ENCODE measurements around the gene FGFRL1.

Gene FGFRL1

DNA sequence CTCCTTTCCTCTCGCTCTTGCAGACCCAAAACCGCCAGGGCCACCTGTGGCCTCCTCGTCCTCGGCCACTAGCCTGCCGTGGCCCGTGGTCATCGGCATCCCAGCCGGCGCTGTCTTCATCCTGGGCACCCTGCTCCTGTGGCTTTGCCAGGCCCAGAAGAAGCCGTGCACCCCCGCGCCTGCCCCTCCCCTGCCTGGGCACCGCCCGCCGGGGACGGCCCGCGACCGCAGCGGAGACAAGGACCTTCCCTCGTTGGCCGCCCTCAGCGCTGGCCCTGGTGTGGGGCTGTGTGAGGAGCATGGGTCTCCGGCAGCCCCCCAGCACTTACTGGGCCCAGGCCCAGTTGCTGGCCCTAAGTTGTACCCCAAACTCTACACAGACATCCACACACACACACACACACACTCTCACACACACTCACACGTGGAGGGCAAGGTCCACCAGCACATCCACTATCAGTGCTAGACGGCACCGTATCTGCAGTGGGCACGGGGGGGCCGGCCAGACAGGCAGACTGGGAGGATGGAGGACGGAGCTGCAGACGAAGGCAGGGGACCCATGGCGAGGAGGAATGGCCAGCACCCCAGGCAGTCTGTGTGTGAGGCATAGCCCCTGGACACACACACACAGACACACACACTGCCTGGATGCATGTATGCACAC, 13.6 kb downstream of the FGFRL1 start:
- DNase-seq, result no peak

- DNase-seq, result no peak
These were observed 14.7 kb downstream of the FGFRL1 start for GRCh38 chr4:1026115-1026514.

DNA sequence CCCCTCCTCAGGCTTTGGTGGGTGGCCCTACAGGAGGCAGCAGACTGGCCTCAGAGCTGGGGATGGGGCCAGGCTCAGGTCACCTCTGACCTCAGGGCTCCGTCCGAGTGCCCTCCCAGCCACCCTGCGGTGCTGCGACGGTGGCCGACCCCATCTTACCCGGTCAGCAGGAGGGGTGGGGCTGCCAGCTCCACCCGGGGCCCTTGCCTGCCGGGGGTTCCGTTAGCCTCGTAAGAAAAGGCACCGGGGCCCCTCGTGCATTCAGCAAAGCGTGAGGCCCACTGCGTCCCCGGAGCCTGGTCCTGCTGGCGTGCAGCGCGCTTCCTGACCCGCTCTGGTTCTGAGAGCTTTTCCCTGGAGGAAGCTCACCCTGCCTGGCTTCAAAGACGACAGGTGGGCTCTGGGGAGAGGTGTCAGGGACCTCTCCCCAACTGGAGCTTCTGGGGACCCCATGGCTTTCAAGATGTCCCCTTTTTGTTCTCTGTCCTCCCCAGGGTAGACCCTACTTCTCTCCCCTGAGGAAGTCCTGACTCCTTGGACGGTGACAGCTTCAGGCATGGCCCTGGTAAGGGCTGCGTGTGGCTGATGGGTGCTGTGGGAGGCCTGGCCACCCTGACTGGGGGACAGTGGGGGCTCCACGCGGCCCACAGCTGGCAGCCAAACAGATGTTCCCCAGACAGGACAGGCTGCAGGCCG, 15.9 kb downstream of the FGFRL1 start:
- no peak for DNase-seq

DNA sequence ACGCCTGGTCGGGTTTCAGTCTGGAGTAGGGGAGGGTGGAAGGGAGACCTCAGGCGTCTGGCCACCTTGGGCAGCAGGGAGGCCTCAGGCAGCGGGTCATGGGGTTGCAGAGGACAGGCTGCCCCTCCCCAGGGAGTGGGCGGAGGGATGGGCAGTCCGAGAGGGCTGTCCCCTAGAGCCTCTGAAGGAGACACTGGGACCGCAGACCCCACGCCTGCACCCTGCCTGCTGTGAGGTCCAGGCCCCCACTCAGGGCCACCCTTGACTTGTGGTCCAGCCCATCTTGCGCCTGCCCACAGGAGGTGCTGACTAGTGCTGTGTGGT, 16.5 kb downstream of the FGFRL1 start:
- no peak for DNase-seq

- no peak for DNase-seq
These were observed 17.3 kb downstream of the FGFRL1 start for GRCh38 chr4:1028574-1029220.

GRCh38 chr4:1029529-1029928, 18.1 kb downstream of the FGFRL1 start:
- DNase-seq, result no peak

GRCh38 chr4:1030031-1030430, 18.6 kb downstream of the FGFRL1 start:
- no peak for DNase-seq

DNA sequence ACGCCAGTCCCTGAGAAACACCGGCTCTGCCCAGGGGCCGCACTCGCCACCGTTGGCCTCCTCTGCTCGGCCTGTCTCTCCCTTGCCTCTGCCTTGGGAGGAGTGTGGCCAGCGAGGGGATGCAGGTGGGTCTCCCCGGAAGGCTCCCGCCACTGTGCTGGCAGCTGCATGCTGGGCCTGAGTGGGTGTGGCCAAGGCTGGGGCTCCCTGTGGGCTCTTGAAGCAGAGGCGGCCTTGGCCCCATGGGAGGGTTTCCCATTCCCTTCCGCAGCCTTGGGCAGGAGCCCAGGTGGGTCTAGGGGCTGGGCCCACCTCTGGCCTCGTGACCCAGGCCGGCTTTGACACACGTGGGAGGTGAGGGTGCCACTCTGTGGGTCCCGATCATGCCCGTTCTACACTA, 19.1 kb downstream of the FGFRL1 start:
- no peak for DNase-seq

- DNase-seq, result no peak
These were observed 19.9 kb downstream of the FGFRL1 start for GRCh38 chr4:1031346-1031745.

GRCh38 chr4:1031956-1032795, 20.8 kb downstream of the FGFRL1 start:
- DNase-seq, result no peak

DNA sequence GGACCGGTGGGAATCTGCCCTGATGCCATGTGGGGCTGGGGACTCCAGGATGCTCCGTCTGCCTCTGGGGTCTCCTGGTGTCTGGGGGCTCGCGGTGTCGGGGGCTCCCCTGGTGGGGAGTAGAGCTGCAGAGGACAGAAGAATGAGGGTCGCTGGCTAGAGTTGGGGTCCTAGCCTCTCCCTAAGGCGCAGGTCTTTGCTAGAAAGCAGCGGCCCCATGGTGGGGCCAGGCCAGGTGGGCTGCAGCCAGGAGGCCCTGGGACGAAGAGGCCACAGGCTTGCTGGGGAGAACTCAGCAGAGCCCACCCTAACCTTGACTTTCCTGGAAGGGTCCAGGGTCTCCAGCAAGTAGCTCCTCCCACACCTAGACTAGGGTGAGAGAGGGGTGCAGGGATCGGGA, 21.4 kb downstream of the FGFRL1 start:
- no peak for DNase-seq

DNA sequence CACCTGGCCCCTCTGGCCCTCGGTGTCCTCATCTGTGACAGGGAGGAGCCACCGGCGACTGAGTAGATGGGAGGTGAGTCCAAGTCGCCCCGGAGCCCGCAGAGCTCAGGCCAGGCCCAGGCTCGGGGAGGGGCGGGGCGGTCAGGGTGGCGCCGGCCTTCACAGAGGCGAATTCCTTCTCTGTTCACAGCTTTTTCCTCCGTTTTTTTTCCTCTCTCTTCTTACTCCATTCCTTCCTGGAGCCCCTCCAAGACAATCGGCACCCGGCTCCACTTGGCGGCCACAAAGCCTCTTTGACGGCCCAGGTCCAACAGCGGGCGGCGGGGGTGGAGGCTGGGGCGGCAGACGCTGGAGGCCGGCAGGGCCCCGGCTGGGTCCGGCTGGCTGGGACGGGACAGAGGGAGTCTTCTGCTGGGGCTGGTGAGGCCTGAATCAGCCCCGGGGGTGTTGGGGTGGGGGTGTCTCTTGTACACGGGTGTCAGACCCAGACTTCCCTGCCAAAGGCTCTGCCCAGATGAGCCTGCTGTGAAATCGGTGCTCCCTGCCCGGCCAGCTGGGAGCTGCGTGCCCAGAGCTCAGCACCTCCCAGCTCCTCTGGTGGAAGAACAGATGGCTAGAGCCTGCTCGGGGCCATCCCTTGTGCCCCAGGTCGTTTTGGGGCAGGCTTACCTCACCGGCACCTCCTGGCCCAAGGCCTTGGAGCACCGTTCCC, 22.6 kb downstream of the FGFRL1 start:
- no peak for DNase-seq

GRCh38 chr4:1035510-1035909, 24.1 kb downstream of the FGFRL1 start:
- no peak for DNase-seq

DNA sequence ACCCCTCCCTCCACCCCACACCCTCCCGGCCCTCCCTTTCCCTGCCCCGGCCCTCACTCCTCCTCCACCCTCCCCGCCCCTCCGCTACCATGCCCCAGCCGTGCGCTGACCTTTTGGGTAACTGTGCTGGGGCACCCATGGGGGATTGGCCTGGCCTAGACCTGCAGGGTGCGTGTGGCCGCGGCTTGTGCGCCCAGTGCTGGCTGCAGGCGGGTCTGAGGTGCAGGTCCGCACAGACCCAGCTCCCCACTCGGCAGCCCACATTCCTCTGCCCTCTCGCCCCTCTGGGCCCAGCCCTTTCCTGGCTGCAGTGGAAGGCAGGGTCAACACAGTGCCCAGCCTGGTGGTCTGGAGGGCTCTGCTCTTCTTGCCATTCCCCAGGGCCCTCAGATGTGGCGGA, 24.7 kb downstream of the FGFRL1 start:
- no peak for DNase-seq

GRCh38 chr4:1036976-1037810, 25.8 kb downstream of the FGFRL1 start:
- no peak for DNase-seq

DNA sequence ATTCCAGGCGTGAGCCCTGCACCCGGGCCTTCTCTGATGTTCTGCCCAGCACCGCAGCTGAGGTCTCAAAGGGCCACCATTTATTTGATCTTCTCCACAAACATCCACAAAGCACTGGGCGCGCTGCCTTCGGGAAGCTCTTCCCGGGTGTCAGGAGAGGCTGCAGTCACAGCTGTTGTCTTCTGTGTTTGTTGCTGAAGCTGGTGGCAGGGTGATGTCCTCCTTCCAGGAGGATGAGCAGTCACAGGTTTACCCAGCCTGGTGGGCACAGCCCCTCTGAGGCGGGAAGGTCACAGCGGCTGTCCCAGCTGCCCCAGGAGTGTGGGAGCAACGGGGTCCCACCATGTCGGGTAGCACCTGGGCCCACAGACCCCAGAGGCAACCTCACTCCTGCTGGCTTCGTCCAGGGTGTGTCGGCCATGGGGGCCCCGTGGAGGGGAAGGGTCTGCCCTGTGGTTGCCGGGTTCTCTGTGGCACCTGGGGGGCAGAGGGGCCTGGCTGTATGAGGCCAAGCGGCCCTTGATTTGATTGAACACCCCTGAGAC, 27.6 kb downstream of the FGFRL1 start:
- DNase-seq, result no peak

DNA sequence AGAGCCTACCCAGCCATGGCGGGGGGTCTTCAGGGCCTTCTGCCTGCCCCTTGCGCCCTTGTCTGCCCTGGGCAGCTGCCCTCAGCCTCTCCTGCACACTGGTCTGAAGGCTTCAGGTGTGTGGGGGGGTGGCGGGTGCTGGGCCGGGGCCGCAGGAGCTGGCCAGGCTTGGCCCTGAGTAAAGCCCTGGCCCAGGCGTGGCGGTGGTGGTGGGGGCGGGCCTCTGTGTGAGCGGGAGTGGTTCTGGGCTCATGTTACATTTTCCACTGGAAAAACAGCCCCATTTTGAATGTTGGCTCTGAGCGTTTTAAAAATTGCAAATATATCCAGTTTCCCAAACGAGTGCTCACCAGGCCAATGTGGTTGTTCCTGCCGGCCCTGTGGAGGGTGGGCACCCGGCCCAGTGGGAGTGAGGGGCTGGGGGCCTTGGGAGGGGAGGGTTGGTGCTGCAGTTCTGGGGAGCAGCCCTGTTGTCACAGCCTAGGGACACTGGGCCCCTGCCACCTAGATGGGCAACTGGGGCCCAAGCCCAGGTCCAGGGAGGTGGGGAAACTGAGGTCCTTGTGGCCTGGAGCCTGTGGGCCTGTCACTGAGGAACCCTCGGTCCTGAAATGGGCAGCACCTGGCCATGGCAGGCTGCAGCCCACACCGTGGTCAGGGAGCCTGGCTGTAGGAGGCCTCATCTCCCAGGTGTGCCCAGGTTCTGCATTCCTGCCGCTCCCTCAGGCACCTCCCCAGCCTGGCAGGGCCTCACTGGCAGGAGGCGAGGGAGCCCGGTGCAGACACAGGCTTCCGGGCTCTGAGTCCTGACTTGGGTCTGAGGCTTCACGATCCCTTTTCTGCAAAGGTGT, 28.3 kb downstream of the FGFRL1 start:
- no peak for DNase-seq

DNA sequence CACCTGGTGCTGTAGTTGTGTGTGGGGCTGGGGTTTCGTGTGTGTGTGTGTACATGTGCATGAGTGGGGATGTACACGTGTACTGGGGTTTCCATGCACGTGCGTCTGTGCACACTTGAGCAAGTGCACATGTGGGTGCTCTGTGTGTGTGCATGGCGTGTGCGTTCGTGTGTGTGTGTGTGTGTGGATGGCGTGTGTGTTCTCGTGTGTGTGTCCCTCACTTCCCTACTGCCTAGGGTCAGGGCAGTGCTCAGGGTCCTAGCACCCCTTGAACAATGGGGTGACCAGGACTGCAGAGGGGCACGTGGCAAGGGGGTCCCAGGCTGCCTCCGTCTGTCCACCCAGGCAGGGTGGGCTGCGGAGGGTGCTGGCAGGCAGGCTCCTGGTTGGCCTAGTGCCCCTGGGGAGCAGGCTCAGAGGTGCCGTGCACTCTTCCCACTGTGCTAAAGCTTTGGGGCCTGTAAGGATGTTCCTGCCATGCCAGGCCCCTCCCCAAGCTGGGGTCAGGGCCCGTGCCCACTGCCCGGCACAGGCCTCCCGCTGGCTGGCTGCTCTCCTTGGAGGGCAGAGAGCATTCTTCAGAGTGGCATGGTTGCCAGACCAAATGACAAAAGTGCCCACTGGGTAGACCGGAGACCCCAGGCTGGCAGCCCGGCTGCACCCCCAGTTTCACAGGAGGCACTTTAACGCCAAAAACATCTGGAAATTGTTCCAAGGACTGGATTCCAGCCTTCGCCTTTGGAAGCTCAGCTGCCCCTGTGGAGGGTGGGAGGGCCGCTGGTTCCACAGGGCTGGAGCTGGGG, 29.1 kb downstream of the FGFRL1 start:
- no peak for DNase-seq

GRCh38 chr4:1041147-1041935, 29.9 kb downstream of the FGFRL1 start:
- no peak for DNase-seq

Measured in activated naive CD4-positive, alpha-beta T cell (primary cell).